DND-41 (cell line): Measurements from ENCODE around the gene NUFIP1.

Experiments used
- CTCF ChIP-seq: IDR thresholded peaks from 2 replicates; pipeline ENCODE4 v1.5.1; 2012; ENCODE audit warnings: borderline replicate concordance, low read length, moderate library complexity, mild to moderate bottlenecking; ENCODE audit not compliant: poor library complexity, severe bottlenecking; ENCODE audit errors: extremely low read depth
- EZH2 ChIP-seq: IDR thresholded peaks from 3 replicates; pipeline ENCODE4 v1.6.1; 2012; ENCODE audit warnings: borderline replicate concordance, low read depth, mild to moderate bottlenecking, moderate library complexity, low read length, inconsistent platforms; ENCODE audit not compliant: severe bottlenecking

GRCh38 chr13:44934724-44935123 lies 54.5 kb downstream of the NUFIP1 start:
- TF ChIP-seq CTCF (no peak), EZH2 (no peak)
